Astrocyte (in vitro differentiated cells and primary cell): ENCODE results near the gene RBX1.

Experiments
- CTCF ChIP-seq: IDR thresholded peaks from 2 replicates; pipeline ENCODE4 v1.5.1; 2011; ENCODE audit warnings: low read depth, mild to moderate bottlenecking, inconsistent platforms, low read length, moderate library complexity; ENCODE audit not compliant: insufficient read depth
- EZH2 ChIP-seq: IDR thresholded peaks from 2 replicates; pipeline ENCODE4 v1.6.1; 2012; ENCODE audit warnings: mild to moderate bottlenecking, low read length, inconsistent platforms; ENCODE audit not compliant: insufficient read depth

- no peak for TF ChIP-seq CTCF
- TF ChIP-seq EZH2: no peak
These were observed 15.0 kb downstream of the RBX1 start for GRCh38 chr22:40965936-40966725.
